Activated CD4-positive, alpha-beta T cell treated with anti-CD3 and anti-CD28 coated beads for 4 hours (primary cell): ENCODE results near the gene GPX1.
A peak's percentile ranks its signal among the peaks of the same experiment; 100 is the strongest.
"Not testable (repeated sequence)": the region's sequence is repeated elsewhere in the genome, so short reads cannot be mapped to it uniquely, and the experiment has no call there.

Source experiments
- DNase-seq, 2 donors: peaks; one replicate each; pipeline ENCODE4 v3.0.0-alpha.2; 2020

Gene GPX1

GRCh38 chr3:49357443-49358216 is 523 bp downstream of the GPX1 start:
- DNase-seq: peak; percentile 47 to 57

GRCh38 chr3:49357095-49357442 is 1.1 kb downstream of the GPX1 start:
- DNase-seq: not testable (repeated sequence)

DNA sequence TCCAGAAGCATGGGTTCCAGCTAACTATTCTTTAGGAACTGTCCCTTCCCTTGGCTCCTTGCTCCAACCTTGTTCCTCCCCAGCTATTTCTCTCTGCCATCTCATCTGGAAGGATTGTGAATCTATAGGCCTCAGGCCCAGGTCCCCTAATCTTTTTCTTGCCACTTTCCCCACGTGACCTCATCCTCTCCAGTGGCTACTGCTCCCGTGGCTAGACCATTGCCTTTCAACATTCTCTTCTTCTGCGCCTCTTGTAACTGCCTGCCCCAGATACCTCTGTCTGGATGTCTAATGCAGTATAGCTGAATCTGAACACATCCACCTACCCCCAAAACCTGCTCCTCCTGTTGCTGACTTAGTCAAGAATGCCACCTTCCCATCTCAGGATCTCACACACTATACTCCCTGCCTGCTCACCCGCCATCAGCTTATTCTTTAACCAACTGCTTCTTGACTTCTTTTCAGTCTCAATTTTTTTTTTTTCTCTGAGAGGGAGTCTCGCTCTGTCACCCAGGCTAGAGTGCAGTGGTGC is 5.2 kb downstream of the GPX1 start:
- no peak for DNase-seq

DNA sequence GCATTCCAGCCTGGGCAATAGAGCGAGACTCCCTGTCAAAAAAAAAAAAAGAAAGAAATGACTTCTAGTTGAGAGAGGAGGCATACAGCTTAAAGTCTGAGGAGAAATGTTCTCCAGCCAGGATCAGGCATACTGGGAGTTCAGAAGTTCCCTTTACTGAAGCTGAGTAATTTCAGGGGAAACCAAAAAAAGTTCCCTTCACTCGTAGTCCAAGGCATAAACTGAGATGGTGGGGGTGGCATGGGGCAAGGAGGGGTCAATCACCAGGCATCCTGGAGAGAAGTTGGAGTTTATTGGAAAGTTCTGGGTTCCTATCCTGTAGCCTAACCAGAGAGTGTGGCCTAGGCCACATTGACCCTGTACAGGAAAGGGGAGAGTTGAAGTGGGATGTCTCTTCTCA is 5.9 kb downstream of the GPX1 start:
- DNase-seq: no peak

- DNase-seq: no peak
Measured at GRCh38 chr3:49351521-49352011, 6.6 kb downstream of the GPX1 start.

GRCh38 chr3:49349348-49350114 is 8.6 kb downstream of the GPX1 start:
- no peak for DNase-seq

- DNase-seq: not testable (repeated sequence)
Measured at GRCh38 chr3:49348361-49348760, 9.8 kb downstream of the GPX1 start.

DNA sequence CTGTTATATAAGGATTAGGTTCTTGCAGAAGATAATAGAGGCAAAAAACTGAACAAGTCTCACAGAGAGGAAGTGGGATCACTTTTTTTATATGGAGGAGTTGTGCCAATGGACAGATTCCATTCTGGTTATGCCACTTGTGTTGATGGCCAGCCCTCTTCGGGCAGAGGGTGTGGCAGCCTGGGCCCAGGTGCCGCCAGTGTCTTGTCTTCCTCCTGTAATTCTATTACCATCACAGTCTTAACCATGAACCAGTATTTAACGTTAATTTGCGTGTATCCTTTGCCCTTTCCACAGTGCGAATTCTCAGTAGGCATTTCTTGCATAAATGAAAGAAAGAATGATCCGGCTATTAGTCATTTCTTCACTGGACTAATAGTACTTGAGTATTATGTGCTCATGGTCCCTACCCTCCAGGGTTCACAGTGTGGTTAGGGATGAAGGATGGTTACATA is 11.3 kb downstream of the GPX1 start:
- DNase-seq: no peak

- DNase-seq: no peak
Measured at GRCh38 chr3:49343163-49343562, 15.0 kb downstream of the GPX1 start.

- no peak for DNase-seq
Measured at GRCh38 chr3:49341996-49342395, 16.2 kb downstream of the GPX1 start.

GRCh38 chr3:49339941-49340800 is 18.0 kb downstream of the GPX1 start, which contains the start of gene USP4:
Gene USP4 (minus strand): TSS chr3:49340053. CDS start chr3:49340024, 29 bp downstream.
- DNase-seq: peak; percentile 92 to 94

DNA sequence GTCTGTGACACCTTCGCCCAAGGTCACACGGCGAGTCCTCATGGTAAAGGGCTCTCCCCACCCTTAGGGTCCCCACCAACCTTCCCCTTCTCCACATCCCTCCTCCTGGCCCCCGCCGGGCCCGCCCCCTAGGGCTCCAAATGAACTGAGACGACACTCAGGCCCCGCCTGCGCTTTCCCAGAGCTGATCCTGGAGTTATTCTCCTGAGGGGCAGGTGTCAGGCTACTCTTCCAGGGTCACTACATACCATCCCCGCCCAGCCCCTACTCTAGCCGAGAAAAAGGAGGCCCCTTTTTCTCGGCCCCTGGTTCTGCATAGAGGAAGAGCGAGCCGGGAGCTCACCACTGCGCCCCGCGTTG is 18.6 kb downstream of the GPX1 start:
- peak; percentile 25 to 26 for DNase-seq

- DNase-seq: no peak
Measured at GRCh38 chr3:49333916-49334633, 24.1 kb downstream of the GPX1 start.

DNA sequence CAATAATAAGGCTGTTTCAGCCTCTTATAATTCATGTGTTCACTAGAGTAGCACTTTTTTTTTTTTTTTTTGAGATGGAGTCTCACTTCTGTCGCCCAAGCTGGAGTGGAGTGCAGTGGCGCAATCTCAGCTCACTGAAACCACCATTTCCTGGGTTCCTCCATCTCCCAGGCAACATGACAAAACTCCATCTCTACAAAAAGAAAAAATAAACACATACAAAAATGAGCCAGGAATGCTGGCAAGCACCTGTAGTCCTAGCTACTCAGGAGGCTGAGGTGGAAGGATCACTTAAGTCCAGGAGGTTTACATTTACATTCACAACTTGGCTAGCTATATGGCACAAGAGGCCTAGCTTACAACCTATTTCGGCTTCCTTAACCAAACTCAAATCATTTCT is 25.1 kb downstream of the GPX1 start:
- DNase-seq: no peak

DNA sequence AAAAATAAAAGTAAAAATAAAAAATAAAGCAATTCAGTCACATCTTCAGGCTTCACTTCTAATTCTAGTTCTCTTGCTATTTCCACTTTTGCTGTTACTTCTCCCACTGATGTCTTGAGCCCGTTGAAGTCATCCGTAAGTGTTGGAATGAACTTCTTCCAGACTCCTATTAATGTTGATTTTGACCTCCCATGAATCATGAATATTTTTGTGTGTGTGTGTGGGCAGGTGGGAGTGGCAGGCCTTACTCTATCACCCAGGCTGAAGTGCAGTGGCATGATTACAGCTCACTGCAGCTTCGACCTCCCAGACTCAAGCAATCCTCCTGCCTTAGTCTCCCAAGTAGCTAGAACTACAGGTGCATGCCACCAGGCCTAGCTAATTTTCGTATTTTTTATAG is 29.0 kb downstream of the GPX1 start:
- DNase-seq: no peak

DNA sequence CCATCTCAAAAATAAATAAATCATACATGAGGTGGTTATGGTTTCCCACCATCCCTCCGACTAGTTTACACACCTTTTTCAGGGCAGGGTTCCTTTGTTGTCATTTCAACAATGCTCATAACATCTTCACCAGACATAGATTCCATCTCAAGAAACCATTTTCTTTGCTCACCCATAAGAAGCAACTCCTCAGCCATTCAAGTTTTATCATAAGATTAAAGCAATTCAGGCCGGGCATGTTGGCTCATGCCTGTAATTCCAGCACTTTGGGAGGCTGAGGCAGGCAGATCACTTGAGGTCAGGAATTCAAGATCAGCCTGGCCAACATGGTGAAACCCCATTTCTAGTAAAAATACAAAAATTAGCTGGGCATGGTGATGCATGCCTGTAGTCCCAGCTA is 29.8 kb downstream of the GPX1 start:
- DNase-seq: not testable (repeated sequence)

DNA sequence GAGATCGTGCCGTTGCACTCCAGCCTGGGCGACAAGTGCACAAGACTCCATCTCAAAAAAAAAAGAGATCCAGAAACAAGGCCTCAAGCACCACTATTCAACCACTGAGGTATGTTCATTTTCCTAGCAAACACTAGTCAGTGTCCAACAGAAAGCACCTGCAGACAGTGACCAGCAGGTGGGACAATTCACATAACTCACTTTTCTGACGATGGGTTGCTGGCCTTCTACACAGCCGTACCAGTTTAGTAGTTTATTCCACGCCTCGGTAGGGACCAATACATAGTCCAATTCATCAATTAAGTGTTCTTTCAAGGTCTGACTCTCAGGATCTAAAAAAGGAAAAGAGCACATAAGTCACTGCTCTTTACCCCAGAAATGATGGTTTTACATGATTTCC is 30.7 kb downstream of the GPX1 start:
- DNase-seq: no peak

DNA sequence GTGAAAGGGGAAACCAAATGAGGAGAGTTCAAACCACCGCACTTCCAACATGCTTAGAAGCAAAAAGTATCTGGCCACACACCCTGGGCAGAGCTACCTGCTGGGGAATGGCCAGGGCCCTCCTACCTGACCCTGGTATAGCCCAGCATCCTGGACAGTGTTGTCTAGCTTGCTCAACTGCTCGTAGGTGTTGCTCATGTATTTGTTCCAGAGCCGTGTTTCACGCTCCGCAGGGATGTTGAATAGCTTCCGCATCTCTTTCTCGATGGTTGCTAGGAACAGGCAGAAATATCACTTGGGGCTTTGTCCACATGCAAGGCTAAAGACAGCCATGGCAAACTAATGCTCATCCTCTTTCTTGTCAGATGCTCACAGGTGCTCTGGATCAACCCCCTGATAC is 33.4 kb downstream of the GPX1 start:
- no peak for DNase-seq

GRCh38 chr3:49316696-49317457 is 41.3 kb downstream of the GPX1 start:
- no peak for DNase-seq

- DNase-seq: no peak
Measured at GRCh38 chr3:49313896-49314688, 44.1 kb downstream of the GPX1 start.

DNA sequence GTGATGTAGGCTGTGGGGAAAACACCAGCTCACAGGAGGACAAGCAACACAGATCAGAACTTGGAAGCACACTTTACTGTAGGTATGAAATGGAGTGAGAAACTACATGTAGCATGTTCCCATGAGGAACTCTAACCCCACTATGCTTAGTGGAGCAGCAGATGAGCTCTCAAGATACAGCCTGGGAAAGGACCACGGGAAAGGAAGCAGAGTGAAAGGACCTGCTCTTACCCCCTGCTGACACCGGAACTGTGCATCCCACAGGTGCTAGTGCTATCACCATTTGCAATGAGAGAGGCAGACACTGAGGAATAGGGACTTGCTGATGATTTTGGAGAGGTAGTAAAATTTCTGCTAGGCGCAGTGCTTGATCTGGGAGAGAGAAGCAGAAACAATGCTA is 46.9 kb downstream of the GPX1 start:
- DNase-seq: no peak
